NB4 (cell line): Measurements from ENCODE around the gene PTF1A.

Experiments used
- CTCF ChIP-seq: IDR thresholded peaks from one replicate; pipeline ENCODE4 v1.5.1; 2012; ENCODE audit warnings: low read depth, low read length
- MAX ChIP-seq: IDR thresholded peaks from 2 replicates; pipeline ENCODE4 v1.6.1; 2011; ENCODE audit warnings: low read depth, low read length
- MYC ChIP-seq: IDR thresholded peaks from 2 replicates; pipeline ENCODE4 v1.6.1; 2011; ENCODE audit warnings: low read depth, low read length
- POLR2A ChIP-seq: IDR thresholded peaks from 2 replicates; pipeline ENCODE4 v1.6.1; 2011; ENCODE audit warnings: mild to moderate bottlenecking; ENCODE audit not compliant: insufficient read length; ENCODE audit errors: extremely low read depth

DNA sequence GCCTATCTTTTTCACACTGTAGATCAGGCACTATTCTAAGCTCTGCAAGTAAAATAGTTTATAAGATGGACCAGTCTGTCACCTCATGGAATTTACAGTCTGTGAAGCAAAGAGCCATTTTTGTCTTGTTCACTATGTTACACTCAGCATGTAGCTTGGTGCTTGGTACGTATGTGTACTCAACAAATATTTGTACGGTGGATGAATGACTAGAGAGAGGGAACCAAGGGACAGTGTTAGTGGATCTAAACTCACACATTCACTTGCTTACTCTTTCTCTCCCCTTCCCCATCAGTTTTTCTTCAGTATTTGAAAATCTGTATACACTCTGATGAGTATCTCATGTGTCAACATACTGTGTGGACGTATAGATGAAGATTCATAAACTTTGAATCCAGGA, 45.9 kb downstream of the PTF1A start:
- TF ChIP-seq CTCF, result no peak
- no peak for TF ChIP-seq POLR2A
- no peak for TF ChIP-seq MAX
- no peak for TF ChIP-seq MYC
